Lung (tissue), 12 donors: ENCODE results near the gene LIMK2. TPM values are rescaled to one million over a fixed set of nuclear protein-coding genes. Genes with fewer than 3 reads are reported as not detected.

Experiments
- ATAC-seq: fragments of 200-7000 bp; cut with Tn5 transposase; one replicate; pipeline ENCODE4 v1.9.1; 2020; ENCODE audit warnings: moderate number of reproducible peaks; ENCODE audit not compliant: insufficient read depth, low FRiP score
- DNase-seq, 3 donors: peaks; one replicate each; pipeline ENCODE4 v3.0.0-alpha.2; 2013 to 2017
- H3K27ac ChIP-seq, 2 donors: one replicate each; pipeline ENCODE4 v1.5.1; 2013; ENCODE audit warnings: mild to moderate bottlenecking in 2 of 2, moderate library complexity in 2 of 2, control low read depth in 1 of 2, inconsistent platforms in 1 of 2, low read depth in 1 of 2, low read length in 1 of 2
- H3K27me3 ChIP-seq, 3 donors: one replicate each; pipeline ENCODE4 v1.5.1; 2013; ENCODE audit warnings: low read length in 2 of 3; ENCODE audit not compliant: control insufficient read depth in 3 of 3, insufficient read depth in 3 of 3
- H3K36me3 ChIP-seq, 4 donors: one replicate each; pipeline ENCODE4 v1.5.1; 2013; ENCODE audit warnings: low read length in 4 of 4, mild to moderate bottlenecking in 1 of 4, moderate library complexity in 1 of 4; ENCODE audit not compliant: control insufficient read depth in 4 of 4, insufficient read depth in 4 of 4
- H3K4me1 ChIP-seq, 5 donors: one replicate each; pipeline ENCODE4 v1.5.1; 2013; ENCODE audit warnings: low read length in 5 of 5, mild to moderate bottlenecking in 2 of 5, moderate library complexity in 1 of 5; ENCODE audit not compliant: control insufficient read depth in 5 of 5, insufficient read depth in 5 of 5
- H3K4me3 ChIP-seq: one replicate; pipeline ENCODE4 v1.5.1; 2013; ENCODE audit warnings: mild to moderate bottlenecking, control low read depth, moderate library complexity
- H3K9ac ChIP-seq, 2 donors: one replicate each; pipeline ENCODE4 v1.5.1; 2013; ENCODE audit warnings: low read length in 2 of 2, control low read depth in 1 of 2; ENCODE audit not compliant: insufficient read depth in 1 of 2
- H3K9me3 ChIP-seq, 4 donors: one replicate each; pipeline ENCODE4 v1.5.1; 2013; ENCODE audit warnings: low read length in 3 of 4, mild to moderate bottlenecking in 1 of 4, moderate library complexity in 1 of 4; ENCODE audit not compliant: control insufficient read depth in 4 of 4, insufficient read depth in 3 of 4
- CTCF ChIP-seq: IDR thresholded peaks from 2 replicates; pipeline ENCODE4 v1.5.1; 2012; ENCODE audit warnings: mild to moderate bottlenecking; ENCODE audit errors: control extremely low read depth, extremely low read depth
- WGBS, 2 donors: extraction: QIAGEN DNeasy Blood & Tissue Kit; methylation state at CpG; one replicate each; pipeline ENCODE4 v1.1.7; 2013; 5-methylcytosine and 5-hydroxymethylcytosine counted together
- polyA plus RNA-seq, 2 donors: library from polyadenylated mRNA; stranded (reverse); fragments of 200-250 nt; gene quantifications; one replicate each; pipeline ENCODE4 v1.2.1, GENCODE V29; 2013
- total RNA-seq, 2 donors: library from RNA; depleted of rRNA in 1 of 2; stranded (reverse); fragments of >200 nt in 1 of 2; gene quantifications; one replicate each; pipeline ENCODE4 v1.2.1, GENCODE V29; 2014 to 2021
- donor health status: control.
- donor health status: control.
- donor health status: Bipolar disorder and iron deficiency.
- donor health status: healthy.
- donor health status: DM: yes; HTN: yes; CAD: no.

The LIMK2 gene
- total and polyA plus RNA-seq, 4 donors, result 27.3 to 113 (median 81.4) TPM

- WGBS, 2 donors, result 96% methylated on average over 6 of the region's 6 CpGs
- H3K9me3 ChIP-seq, result no peaks in the 10 kb centered on the region
- H3K36me3 ChIP-seq, result peaks cover 15 to 56% (median 38%) of the 10 kb centered on the region in 4 donors
- ATAC-seq (no peak), DNase-seq (no peak)
- no peak overlapping the region for H3K9ac ChIP-seq
- no peak overlapping the region for H3K27ac ChIP-seq
- H3K4me3 ChIP-seq, result no peak overlapping the region
- H3K27me3 ChIP-seq, result no peaks in the 10 kb centered on the region
- H3K4me1 ChIP-seq, result no peaks in the 10 kb centered on the region
- TF ChIP-seq CTCF, result no peak
Observed at GRCh38 chr22:31263896-31264640, 52.0 kb downstream of the LIMK2 start.

- TF ChIP-seq CTCF, result no peak
- no peak overlapping the region for H3K27ac ChIP-seq
Observed at GRCh38 chr22:31268281-31268680, 56.2 kb downstream of the LIMK2 start.

GRCh38 chr22:31269892-31270579, 57.9 kb downstream of the LIMK2 start:
- 51 to 66% methylated on average over 2 to 3 of the region's 3 CpGs for WGBS, 2 donors
- no peak for ATAC-seq

More at GRCh38 chr22:31268281-31268680, 56.2 kb downstream of the LIMK2 start:
- H3K9me3 ChIP-seq, result no peaks in the 10 kb centered on the region
- no peaks in the 10 kb centered on the region for H3K27me3 ChIP-seq
- no peak overlapping the region for H3K4me3 ChIP-seq
- DNase-seq (no peak), ATAC-seq (no peak)
- no peak overlapping the region for H3K9ac ChIP-seq
- peaks cover 11 to 50% (median 34%) of the 10 kb centered on the region in 4 donors for H3K36me3 ChIP-seq
- WGBS, 2 donors, result 95 to 97% methylated on average over 2 of the region's 2 CpGs
- H3K4me1 ChIP-seq, result peaks cover 0 to 2% (median 0%) of the 10 kb centered on the region in 5 donors

More at GRCh38 chr22:31269892-31270579, 57.9 kb downstream of the LIMK2 start:
- H3K36me3 ChIP-seq, result peaks cover 11 to 49% (median 36%) of the 10 kb centered on the region in 4 donors
- no peaks in the 10 kb centered on the region for H3K9me3 ChIP-seq
- no peak for TF ChIP-seq CTCF
- no peak for DNase-seq
- no peaks in the 10 kb centered on the region for H3K27me3 ChIP-seq
- H3K27ac ChIP-seq, result peak overlapping the region in 1 of 2 donors; percentile 9
- H3K4me3 ChIP-seq, result no peak overlapping the region
- H3K9ac ChIP-seq, result no peak overlapping the region
- H3K4me1 ChIP-seq, result peaks cover 0 to 2% (median 0%) of the 10 kb centered on the region in 5 donors
